HEK293 (cell line): ENCODE measurements around the gene CNKSR3.

Experiments
- CTCF ChIA-PET: fragments of 350-600 bp; formaldehyde crosslinking; extraction: SDS; loops from one replicate; lab custom pipeline; 2021; ENCODE audit warnings: antibody characterized with exemption; lab: Yijun Ruan, JAX
- POLR2A ChIA-PET: fragments of 300-600 bp; formaldehyde crosslinking; extraction: SDS; loops from one replicate; lab custom pipeline; 2020; ENCODE audit warnings: antibody characterized with exemption, inconsistent platforms; lab: Yijun Ruan, JAX
- H3K27ac ChIP-seq: fragments of 200-500 bp; sonication (Bioruptor generic); 2 replicates; pipeline ENCODE4 v1.5.1; 2014; ENCODE audit warnings: low read depth, low read length, control low read depth, inconsistent platforms; ENCODE audit errors: extremely low read depth
- H3K36me3 ChIP-seq, 2 experiments: fragments of 200-500 bp in 1 of 2; sonication (Bioruptor generic) in 1 of 2; 1 replicate in 1 of 2; 2 replicates in 1 of 2; pipeline ENCODE4 v1.5.1; 2014 to 2017; ENCODE audit warnings: inconsistent platforms in 2 of 2, low read length in 2 of 2; ENCODE audit not compliant: control insufficient read depth in 2 of 2, insufficient read depth in 1 of 2
- H3K4me1 ChIP-seq: fragments of 200-500 bp; sonication (Bioruptor generic); 2 replicates; pipeline ENCODE4 v1.5.1; 2014; ENCODE audit warnings: mild to moderate bottlenecking, low read length, inconsistent platforms; ENCODE audit not compliant: control insufficient read depth, insufficient read depth
- H3K4me3 ChIP-seq: 2 replicates; pipeline ENCODE4 v1.5.1; 2011; ENCODE audit warnings: low read depth, mild to moderate bottlenecking, control low read depth, low read length, moderate library complexity
- H3K9me3 ChIP-seq: fragments of 200-500 bp; sonication (Bioruptor generic); 2 replicates; pipeline ENCODE4 v1.5.1; 2014; ENCODE audit warnings: low read depth, low read length, inconsistent platforms; ENCODE audit not compliant: control insufficient read depth, insufficient read depth
- FEZF1 ChIP-seq: fragments of 450-650 bp; formaldehyde crosslinking; IDR thresholded peaks from 2 replicates; pipeline ENCODE4 v1.5.1; 2016; ENCODE audit warnings: missing biosample characterization, missing genetic modification characterization
- MEIS1 ChIP-seq: sonication (generic); formaldehyde crosslinking; IDR thresholded peaks from 2 replicates; pipeline ENCODE4 v1.8.1; 2022; ENCODE audit warnings: missing genetic modification reagents, mild to moderate bottlenecking, borderline replicate concordance
- OSR2 ChIP-seq: fragments of 450-650 bp; formaldehyde crosslinking; IDR thresholded peaks from 2 replicates; pipeline ENCODE4 v1.5.1; 2016; ENCODE audit warnings: missing biosample characterization, missing genetic modification characterization
- PRDM10 ChIP-seq: fragments of 450-650 bp; formaldehyde crosslinking; IDR thresholded peaks from 2 replicates; pipeline ENCODE4 v1.5.1; 2016; ENCODE audit warnings: missing biosample characterization, missing genetic modification characterization
- REPIN1 ChIP-seq: fragments of 450-650 bp; formaldehyde crosslinking; IDR thresholded peaks from 2 replicates; pipeline ENCODE4 v1.5.1; 2017; ENCODE audit warnings: missing biosample characterization, missing genetic modification characterization, low read depth
- SCRT1 ChIP-seq: fragments of 450-650 bp; formaldehyde crosslinking; IDR thresholded peaks from 2 replicates; pipeline ENCODE4 v1.5.1; 2016; ENCODE audit warnings: missing biosample characterization, missing genetic modification characterization, borderline replicate concordance
- SP7 ChIP-seq: fragments of 450-650 bp; formaldehyde crosslinking; IDR thresholded peaks from 2 replicates; pipeline ENCODE4 v1.5.1; 2016; ENCODE audit warnings: missing biosample characterization, missing genetic modification characterization
- TRIM28 ChIP-seq: IDR thresholded peaks from 2 replicates; pipeline ENCODE4 v1.6.1; 2011; ENCODE audit warnings: low read length, control low read depth, borderline replicate concordance
- ZBTB8A ChIP-seq: fragments of 450-650 bp; formaldehyde crosslinking; IDR thresholded peaks from 2 replicates; pipeline ENCODE4 v1.5.1; 2016; ENCODE audit warnings: missing biosample characterization, missing genetic modification characterization
- ZEB2 ChIP-seq: fragments of 450-650 bp; formaldehyde crosslinking; IDR thresholded peaks from 2 replicates; pipeline ENCODE4 v1.5.1; 2016; ENCODE audit warnings: missing biosample characterization, missing genetic modification characterization
- ZFP37 ChIP-seq: fragments of 450-650 bp; formaldehyde crosslinking; IDR thresholded peaks from 2 replicates; pipeline ENCODE4 v1.5.1; 2016; ENCODE audit warnings: missing biosample characterization, missing genetic modification characterization
- ZNF10 ChIP-seq: fragments of 450-650 bp; formaldehyde crosslinking; IDR thresholded peaks from 2 replicates; pipeline ENCODE4 v1.5.1; 2017; ENCODE audit warnings: missing biosample characterization, missing genetic modification characterization
- ZNF19 ChIP-seq: fragments of 450-650 bp; formaldehyde crosslinking; IDR thresholded peaks from 2 replicates; pipeline ENCODE4; 2016; ENCODE audit warnings: missing biosample characterization, missing genetic modification characterization, low read depth
- ZNF2 ChIP-seq: fragments of 450-650 bp; formaldehyde crosslinking; IDR thresholded peaks from 2 replicates; pipeline ENCODE4 v1.5.1; 2016; ENCODE audit warnings: missing biosample characterization, missing genetic modification characterization
- ZNF24 ChIP-seq: fragments of 450-650 bp; formaldehyde crosslinking; IDR thresholded peaks from 2 replicates; pipeline ENCODE4 v1.5.1; 2016; ENCODE audit warnings: missing biosample characterization, missing genetic modification characterization
- ZNF449 ChIP-seq: fragments of 450-650 bp; formaldehyde crosslinking; IDR thresholded peaks from 2 replicates; pipeline ENCODE4 v1.5.1; 2017; ENCODE audit warnings: missing biosample characterization, mild to moderate bottlenecking, missing genetic modification characterization, moderate library complexity
- ZNF561 ChIP-seq: fragments of 450-650 bp; IDR thresholded peaks from 2 replicates; pipeline ENCODE4 v1.5.1; 2018; ENCODE audit warnings: missing biosample characterization, missing genetic modification characterization, borderline replicate concordance
- ZNF600 ChIP-seq: fragments of 450-650 bp; formaldehyde crosslinking; IDR thresholded peaks from 2 replicates; pipeline ENCODE4 v1.5.1; 2016; ENCODE audit warnings: missing biosample characterization, missing genetic modification characterization
- ZNF621 ChIP-seq: fragments of 450-650 bp; formaldehyde crosslinking; IDR thresholded peaks from 2 replicates; pipeline ENCODE4 v1.5.1; 2017; ENCODE audit warnings: missing biosample characterization, missing genetic modification characterization
- ZNF629 ChIP-seq: fragments of 450-650 bp; formaldehyde crosslinking; IDR thresholded peaks from 2 replicates; pipeline ENCODE4 v1.5.1; 2017; ENCODE audit warnings: missing biosample characterization, missing genetic modification characterization
- ZNF639 ChIP-seq: fragments of 450-650 bp; formaldehyde crosslinking; IDR thresholded peaks from 2 replicates; pipeline ENCODE4 v1.5.1; 2016; ENCODE audit warnings: missing biosample characterization, missing genetic modification characterization
- ZNF660 ChIP-seq: fragments of 450-650 bp; IDR thresholded peaks from 2 replicates; pipeline ENCODE4 v1.5.1; 2018; ENCODE audit warnings: missing biosample characterization, mild to moderate bottlenecking, missing genetic modification characterization
- ZNF777 ChIP-seq: fragments of 450-650 bp; formaldehyde crosslinking; IDR thresholded peaks from 2 replicates; pipeline ENCODE4 v1.5.1; 2017; ENCODE audit warnings: missing biosample characterization, missing genetic modification characterization, borderline replicate concordance
- TF ChIP-seq, protein P1 (sequence below): fragments of 450-650 bp; formaldehyde crosslinking; IDR thresholded peaks from 2 replicates; pipeline ENCODE4 v1.5.1; 2016; ENCODE audit warnings: missing biosample characterization, missing genetic modification characterization
- TF ChIP-seq, protein P2 (sequence below): fragments of 450-650 bp; formaldehyde crosslinking; IDR thresholded peaks from 2 replicates; pipeline ENCODE4 v1.5.1; 2016; ENCODE audit warnings: missing biosample characterization, missing genetic modification characterization

CNKSR3 gene

DNA sequence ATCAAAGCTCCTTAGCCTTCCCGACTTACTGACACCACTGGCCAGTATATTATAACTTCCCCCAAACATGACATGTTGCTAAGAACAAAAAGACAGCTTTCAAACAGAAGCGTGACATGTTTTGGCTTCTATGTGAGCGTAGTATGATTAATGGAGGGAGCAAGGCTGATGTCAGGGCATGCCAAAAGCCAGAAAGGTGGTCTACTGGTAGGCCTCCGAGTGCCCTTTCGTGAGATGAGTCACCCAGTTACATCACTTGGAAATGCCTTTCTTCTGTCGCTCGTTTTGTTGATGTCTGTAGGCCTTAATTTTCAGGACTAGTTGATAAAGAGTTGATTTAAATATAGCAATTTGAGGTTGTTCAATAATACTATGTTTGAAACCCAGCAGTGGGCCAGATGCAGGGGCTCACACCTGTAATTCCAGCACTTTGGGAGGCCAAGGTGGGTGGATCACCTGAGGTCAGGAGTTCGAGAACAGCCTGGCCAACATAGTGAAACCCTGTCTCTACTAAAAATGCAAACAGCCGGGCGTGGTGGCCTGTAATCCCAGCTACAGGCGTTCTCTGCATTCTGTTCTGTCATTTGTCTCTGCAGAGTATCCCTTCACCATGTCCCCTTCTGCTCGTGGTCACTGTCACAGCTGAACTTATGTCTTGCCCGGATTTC, 53.3 kb downstream of the CNKSR3 start:
- Histone ChIP-seq H3K27ac (no peak overlapping the region), H3K9me3 (no peaks in the 10 kb centered on the region), H3K4me1 (peaks cover 16% of the 10 kb centered on the region), H3K36me3 (no peaks in the 10 kb centered on the region), H3K4me3 (no peak overlapping the region)
- TF ChIP-seq ZNF621: no peak
- 0 out of 2 replicates have a peak, but pooled peaks have one; percentile 39 for TF ChIP-seq ZNF660 (tag by site-specific recombination)
- TF ChIP-seq ZBTB8A (tag by site-specific recombination): peak; percentile 37; the same call in 1 of the 2 replicates
- peak; percentile 77 for TF ChIP-seq ZNF629
- TF ChIP-seq SP7 (tag by site-specific recombination): peak; percentile 93
- TF ChIP-seq SCRT1 (tag by site-specific recombination): no peak
- peak; percentile 98 for TF ChIP-seq FEZF1
- no peak for TF ChIP-seq ZNF777 (tag by site-specific recombination)
- TF ChIP-seq OSR2 (tag by site-specific recombination): peak; percentile 91
- TF ChIP-seq ZNF600 (tag by site-specific recombination): peak; percentile 46; the same call in 1 of the 2 replicates
- TF ChIP-seq, protein P1, sequence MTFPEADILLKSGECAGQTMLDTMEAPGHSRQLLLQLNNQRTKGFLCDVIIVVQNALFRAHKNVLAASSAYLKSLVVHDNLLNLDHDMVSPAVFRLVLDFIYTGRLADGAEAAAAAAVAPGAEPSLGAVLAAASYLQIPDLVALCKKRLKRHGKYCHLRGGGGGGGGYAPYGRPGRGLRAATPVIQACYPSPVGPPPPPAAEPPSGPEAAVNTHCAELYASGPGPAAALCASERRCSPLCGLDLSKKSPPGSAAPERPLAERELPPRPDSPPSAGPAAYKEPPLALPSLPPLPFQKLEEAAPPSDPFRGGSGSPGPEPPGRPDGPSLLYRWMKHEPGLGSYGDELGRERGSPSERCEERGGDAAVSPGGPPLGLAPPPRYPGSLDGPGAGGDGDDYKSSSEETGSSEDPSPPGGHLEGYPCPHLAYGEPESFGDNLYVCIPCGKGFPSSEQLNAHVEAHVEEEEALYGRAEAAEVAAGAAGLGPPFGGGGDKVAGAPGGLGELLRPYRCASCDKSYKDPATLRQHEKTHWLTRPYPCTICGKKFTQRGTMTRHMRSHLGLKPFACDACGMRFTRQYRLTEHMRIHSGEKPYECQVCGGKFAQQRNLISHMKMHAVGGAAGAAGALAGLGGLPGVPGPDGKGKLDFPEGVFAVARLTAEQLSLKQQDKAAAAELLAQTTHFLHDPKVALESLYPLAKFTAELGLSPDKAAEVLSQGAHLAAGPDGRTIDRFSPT (tag by site-specific recombination): no peak
- TF ChIP-seq ZNF639 (tag by site-specific recombination): peak; percentile 36; the same call in 1 of the 2 replicates
- TF ChIP-seq MEIS1 (CRISPR knock-in tag): peak; percentile 93
- TF ChIP-seq ZEB2: peak; percentile 73
- peak; percentile 62; the same call in 1 of the 2 replicates for TF ChIP-seq TRIM28
- no peak for TF ChIP-seq PRDM10 (tag by site-specific recombination)
- CTCF ChIA-PET: interaction anchor here (0.7 to 2.6 kb wide), 8 partner anchors 9 to 302 kb away, joined by 3 to 12 read pairs (median 4); no protein-coding TSS in a partner anchor
- POLR2A ChIA-PET: interaction anchor here (0.6 to 0.8 kb wide), 2 partner anchors 9 to 95 kb away, joined by 3 to 4 read pairs; no protein-coding TSS in a partner anchor

DNA sequence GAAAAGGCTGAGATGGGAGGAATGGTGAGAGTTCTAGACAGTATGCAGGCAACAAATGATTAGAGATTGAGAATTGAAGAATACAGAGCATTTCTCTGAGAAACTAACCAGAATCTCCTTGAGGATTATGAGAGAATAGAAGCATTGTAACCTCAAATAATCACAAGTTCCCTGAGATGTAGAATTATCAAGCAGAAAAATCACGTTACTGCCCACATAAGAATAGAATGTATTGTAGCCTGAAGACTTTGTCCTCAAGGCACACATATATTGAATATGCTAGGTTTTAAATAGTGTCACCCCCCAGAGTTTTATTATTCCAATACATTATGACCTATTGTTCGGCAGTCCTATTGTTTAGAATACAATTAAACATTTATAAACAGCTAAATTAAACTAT, 57.2 kb downstream of the CNKSR3 start:
- ChIA-PET POLR2A (no interaction called here), CTCF (no interaction called here)
- peaks cover 17% of the 10 kb centered on the region for H3K4me1 ChIP-seq
- TF ChIP-seq ZNF561 (no peak), ZNF24 (tag by site-specific recombination) (no peak), ZNF10 (no peak), REPIN1 (tag by site-specific recombination) (no peak), ZNF2 (tag by site-specific recombination) (no peak), ZNF19 (tag by site-specific recombination) (no peak), ZFP37 (no peak), ZNF449 (tag by site-specific recombination) (no peak)
- TF ChIP-seq, protein P2, sequence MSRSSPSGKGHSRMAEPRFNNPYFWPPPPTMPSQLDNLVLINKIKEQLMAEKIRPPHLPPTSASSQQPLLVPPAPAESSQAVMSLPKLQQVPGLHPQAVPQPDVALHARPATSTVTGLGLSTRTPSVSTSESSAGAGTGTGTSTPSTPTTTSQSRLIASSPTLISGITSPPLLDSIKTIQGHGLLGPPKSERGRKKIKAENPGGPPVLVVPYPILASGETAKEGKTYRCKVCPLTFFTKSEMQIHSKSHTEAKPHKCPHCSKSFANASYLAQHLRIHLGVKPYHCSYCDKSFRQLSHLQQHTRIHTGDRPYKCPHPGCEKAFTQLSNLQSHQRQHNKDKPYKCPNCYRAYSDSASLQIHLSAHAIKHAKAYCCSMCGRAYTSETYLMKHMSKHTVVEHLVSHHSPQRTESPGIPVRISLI (tag by site-specific recombination): no peak
- no peak overlapping the region for H3K27ac ChIP-seq
- peaks cover 5 to 6% of the 10 kb centered on the region in 2 experiments; a peak in 2 of 3 replicates for H3K36me3 ChIP-seq
- H3K9me3 ChIP-seq: no peaks in the 10 kb centered on the region
- H3K4me3 ChIP-seq: no peak overlapping the region
